Right ventricle myocardium superior (tissue), 1 donor: Measurements from ENCODE around the gene MRPL51. TPM values are rescaled to one million over a fixed set of nuclear protein-coding genes. Genes with fewer than 3 reads are reported as not detected.
A peak's percentile ranks its signal among the peaks of the same experiment; 100 is the strongest.

Experiments used
- ATAC-seq: fragments of 200-7000 bp; cut with Tn5 transposase; one replicate; pipeline ENCODE4 v1.9.1; 2020; ENCODE audit warnings: mild to moderate bottlenecking; ENCODE audit not compliant: poor library complexity
- DNase-seq: peaks from one replicate; pipeline ENCODE4 v3.0.0-alpha.2; 2020
- intact Hi-C: fragments of 100-400 bp; cut with DNase I; formaldehyde crosslinking; loops from one replicate; pipeline ENCODE4 v1.11.2; 2022
- total RNA-seq: library from RNA; stranded (reverse); fragmentation: NEBNext Ultra II Directional; extraction: Animal tissue kit (Norgen Biotek cat#: 25700); gene quantifications from one replicate; pipeline ENCODE4 v1.2.1, GENCODE V29; 2021
- donor health status: DM: no; HTN: yes; CAD: no; lungs with severe emphysema.

MRPL51 gene
- total RNA-seq, 1 donor from 2014 or later, result 280 TPM

GRCh38 chr12:6450869-6451347 lies 42.2 kb downstream of the MRPL51 start:
- intact Hi-C loops, result no loop called here
- DNase-seq (no peak), ATAC-seq (peak; percentile 1)

GRCh38 chr12:6450091-6450868 lies 42.8 kb downstream of the MRPL51 start:
- intact Hi-C loops, result no loop called here
- no peak for ATAC-seq
- DNase-seq, result no peak

- no peak for DNase-seq
- intact Hi-C loops, result no loop called here
- no peak for ATAC-seq
Observed at GRCh38 chr12:6444704-6445688, 48.1 kb downstream of the MRPL51 start, which contains the start of gene CD27. Gene CD27, plus strand, starts transcription at chr12:6444955. Its CDS starts 141 bp downstream, at chr12:6445096.

- ATAC-seq, result no peak
- no peak for DNase-seq
- intact Hi-C loops, result no loop called here
Observed at GRCh38 chr12:6444031-6444430, 49.0 kb downstream of the MRPL51 start.

- ATAC-seq (no peak), DNase-seq (no peak)
- intact Hi-C loops, result no loop called here
Observed at GRCh38 chr12:6443361-6443983, 49.6 kb downstream of the MRPL51 start.

GRCh38 chr12:6442836-6443235 lies 50.2 kb downstream of the MRPL51 start:
- ATAC-seq, result no peak

More at GRCh38 chr12:6442836-6443235, 50.2 kb downstream of the MRPL51 start:
- no peak for DNase-seq
- intact Hi-C loops, result no loop called here

Other genes starting within 250 kb of the MRPL51 start
- gene PLEKHG6, start 182.6 kb downstream of the MRPL51 start, total RNA-seq, result 0.22 TPM
- gene TNFRSF1A, start 151.2 kb downstream of the MRPL51 start, total RNA-seq, result 47.9 TPM
- not detected for gene SCNN1A, start 117.7 kb downstream of the MRPL51 start, total RNA-seq
- gene LTBR, start 109.1 kb downstream of the MRPL51 start, total RNA-seq, result 23.2 TPM
- 0.30 TPM for gene CD27, start 48.3 kb downstream of the MRPL51 start, total RNA-seq
- 11.1 TPM for gene TAPBPL, start 41.2 kb downstream of the MRPL51 start, total RNA-seq
- 3.2 TPM for gene VAMP1, start 22.6 kb downstream of the MRPL51 start, total RNA-seq
- 8.9 TPM for gene NCAPD2, start 840 bp upstream of the MRPL51 start, total RNA-seq
- 4,109 TPM for gene GAPDH, start 41.3 kb upstream of the MRPL51 start, total RNA-seq
- gene IFFO1, start 62.8 kb upstream of the MRPL51 start, total RNA-seq, result 14.1 TPM
- gene NOP2, start 75.0 kb upstream of the MRPL51 start, total RNA-seq, result 14.8 TPM
- 142 TPM for gene CHD4, start 114.1 kb upstream of the MRPL51 start, total RNA-seq
- gene LPAR5, start 142.7 kb upstream of the MRPL51 start, total RNA-seq, result 7.3 TPM
- gene ACRBP, start 154.2 kb upstream of the MRPL51 start, total RNA-seq, result 0.51 TPM
- gene ING4, start 169.9 kb upstream of the MRPL51 start, total RNA-seq, result 25.3 TPM
- gene ZNF384, start 196.1 kb upstream of the MRPL51 start, total RNA-seq, result 23.0 TPM
- gene PIANP, start 207.6 kb upstream of the MRPL51 start, total RNA-seq, result 0.35 TPM
- 70.4 TPM for gene COPS7A, start 230.8 kb upstream of the MRPL51 start, total RNA-seq